HCT116 (cell line): ENCODE measurements around the gene RPRML. TPM values are rescaled to one million over a fixed set of nuclear protein-coding genes. Genes with fewer than 3 reads are reported as not detected.

Experiments
- ATAC-seq: fragments of 200-7000 bp; cut with Tn5 transposase; 2 replicates; pipeline ENCODE4 v1.9.1; 2020; ENCODE audit warnings: mild to moderate bottlenecking, moderate library complexity
- BruUV-seq: library from RNA; stranded (reverse); fragments of 400-500 nt; replicated peaks from 2 replicates; lab custom pipeline; 2021; lab: Mats Ljungman, UMichigan
- CTCF ChIA-PET: fragments of 300-600 bp; sonication (Branson Sonifier 250); formaldehyde crosslinking; loops from one replicate; lab custom pipeline; 2021; ENCODE audit warnings: antibody characterized with exemption; lab: Charles Lee
- POLR2A ChIA-PET: fragments of 300-600, 350-600 bp; sonication (Branson Sonifier 250); formaldehyde crosslinking; loops from one replicate; lab custom pipeline; 2021; ENCODE audit warnings: antibody characterized with exemption; lab: Charles Lee
- RAD21 ChIA-PET, 2 experiments: fragments of 300-600 bp; sonication (Branson Sonifier 250); formaldehyde crosslinking; loops; one replicate each; lab custom pipeline; 2023; ENCODE audit warnings: low total read pairs in 2 of 2; ENCODE audit not compliant: uncharacterized antibody in 2 of 2, unreplicated experiment in 2 of 2, low non-redundant PET in 1 of 2; lab: Charles Lee
- DNase-seq: peaks from one replicate; pipeline ENCODE4 v3.0.0-alpha.2; 2010; ENCODE audit warnings: low read depth, low spot score
- H2AFZ ChIP-seq: fragments of 200-600 bp; shearing (Covaris generic), sonication (generic); 2 replicates; pipeline ENCODE4 v1.6.1; 2017; ENCODE audit warnings: low read depth, mixed run types, mixed read lengths, antibody characterized with exemption, low read length; ENCODE audit not compliant: poor library complexity, severe bottlenecking
- H3K27ac ChIP-seq: 2 replicates; pipeline ENCODE4 v1.5.1; 2012; ENCODE audit warnings: low read depth, low read length
- H3K27me3 ChIP-seq: fragments of 200-600 bp; sonication (generic); 2 replicates; pipeline ENCODE4 v1.6.1; 2016; ENCODE audit warnings: mixed run types, low read length, mixed read lengths; ENCODE audit not compliant: insufficient read depth
- H3K36me3 ChIP-seq, 2 experiments: fragments of 200-500 bp in 1 of 2; fragments of 200-600 bp in 1 of 2; sonication (Bioruptor generic) in 1 of 2; sonication (generic) in 1 of 2; 2 replicates each; pipeline versions ENCODE4 v1.5.1 to v1.6.1; 2014 to 2016; ENCODE audit warnings: low read length in 2 of 2, inconsistent platforms in 1 of 2, mixed read lengths in 1 of 2, mixed run types in 1 of 2; ENCODE audit not compliant: insufficient read depth in 2 of 2, control insufficient read depth in 1 of 2
- H3K4me1 ChIP-seq, 2 experiments: fragments of 200-600 bp in 1 of 2; sonication (generic) in 1 of 2; 2 replicates each; pipeline versions ENCODE4 v1.5.1 to v1.6.1; 2012 to 2017; ENCODE audit warnings: low read length in 2 of 2, inconsistent platforms in 1 of 2, mild to moderate bottlenecking in 1 of 2, mixed read lengths in 1 of 2, mixed run types in 1 of 2, moderate library complexity in 1 of 2; ENCODE audit not compliant: insufficient read depth in 2 of 2, control insufficient read depth in 1 of 2
- H3K4me2 ChIP-seq: fragments of 200-600 bp; sonication (generic); 2 replicates; pipeline ENCODE4 v1.6.1; 2017; ENCODE audit warnings: mixed run types, low read length, mixed read lengths
- H3K4me3 ChIP-seq, 2 experiments: fragments of 200-600 bp in 1 of 2; sonication (generic) in 1 of 2; replicated peaks in 1 of 2; 2 replicates each; pipeline ENCODE4 v1.5.1; 2011 to 2016; ENCODE audit warnings: low read length in 2 of 2, control low read depth in 1 of 2, low read depth in 1 of 2, mild to moderate bottlenecking in 1 of 2, mixed read lengths in 1 of 2, mixed run types in 1 of 2
- H3K79me2 ChIP-seq: fragments of 200-600 bp; sonication (generic); 2 replicates; pipeline ENCODE4 v1.6.1; 2017; ENCODE audit warnings: mild to moderate bottlenecking, mixed run types, low read length, moderate library complexity, mixed read lengths; ENCODE audit not compliant: insufficient read depth
- H3K9ac ChIP-seq: fragments of 200-600 bp; sonication (generic); 2 replicates; pipeline ENCODE4 v1.6.1; 2016; ENCODE audit warnings: low read length, mixed read lengths
- H3K9me2 ChIP-seq: fragments of 200-600 bp; sonication (generic), shearing (Covaris generic); 2 replicates; pipeline ENCODE4 v1.6.1; 2017; ENCODE audit warnings: mixed run types, mild to moderate bottlenecking, moderate library complexity; ENCODE audit not compliant: insufficient read depth
- H3K9me3 ChIP-seq, 2 experiments: fragments of 200-500 bp in 1 of 2; fragments of 200-600 bp in 1 of 2; sonication (Bioruptor generic) in 1 of 2; sonication (generic) in 1 of 2; 2 replicates each; pipeline ENCODE4 v1.6.1; 2014 to 2017; ENCODE audit warnings: low read length in 2 of 2, mixed read lengths in 2 of 2, inconsistent platforms in 1 of 2, low read depth in 1 of 2, mild to moderate bottlenecking in 1 of 2, mixed run types in 1 of 2, moderate library complexity in 1 of 2; ENCODE audit not compliant: control insufficient read depth in 1 of 2, insufficient read depth in 1 of 2
- H4K20me1 ChIP-seq: fragments of 200-600 bp; sonication (generic), shearing (Covaris generic); 2 replicates; pipeline ENCODE4 v1.6.1; 2017; ENCODE audit warnings: mixed run types, mild to moderate bottlenecking, moderate library complexity; ENCODE audit not compliant: insufficient read depth
- CEBPB ChIP-seq: IDR thresholded peaks from 2 replicates; pipeline ENCODE4 v1.6.1; 2012; ENCODE audit warnings: low read depth
- CTCF ChIP-seq, 3 experiments: fragments of 200-600 bp in 1 of 3; sonication (generic) in 1 of 3; IDR thresholded peaks in 2 of 3; conservative IDR thresholded peaks in 1 of 3; 2 replicates each; pipeline ENCODE4 v1.5.1; 2012 to 2017; ENCODE audit warnings: low read depth in 2 of 3, low read length in 2 of 3, antibody characterized with exemption in 1 of 3, borderline replicate concordance in 1 of 3, control low read depth in 1 of 3, mild to moderate bottlenecking in 1 of 3, mixed read lengths in 1 of 3, mixed run types in 1 of 3, moderate library complexity in 1 of 3; ENCODE audit not compliant: insufficient read depth in 1 of 3
- ELF1 ChIP-seq: IDR thresholded peaks from 2 replicates; pipeline ENCODE4 v1.6.1; 2012; ENCODE audit warnings: low read depth, borderline replicate concordance
- EZH2 ChIP-seq: fragments of 200-600 bp; sonication (generic); IDR thresholded peaks from 2 replicates; pipeline ENCODE4 v1.6.1; 2017; ENCODE audit warnings: antibody characterized with exemption, mixed run types
- POLR2A ChIP-seq: IDR thresholded peaks from 2 replicates; pipeline ENCODE4 v1.7.0; 2011; ENCODE audit warnings: borderline replicate concordance; ENCODE audit not compliant: insufficient read depth, insufficient read length; ENCODE audit errors: extremely low read depth
- SIN3A ChIP-seq: IDR thresholded peaks from 2 replicates; pipeline ENCODE4 v1.6.1; 2012; ENCODE audit warnings: low read depth
- SP1 ChIP-seq: IDR thresholded peaks from 2 replicates; pipeline ENCODE4 v1.6.1; 2012; ENCODE audit warnings: low read depth
- ZNF274 ChIP-seq: fragments of 200-500 bp; sonication (Bioruptor generic); IDR thresholded peaks from 2 replicates; pipeline ENCODE4 v1.6.1; 2014; ENCODE audit warnings: mild to moderate bottlenecking, low read depth, low read length, inconsistent platforms
- intact Hi-C: fragments of 100-400 bp; cut with micrococcal nuclease; formaldehyde crosslinking; loops from 2 replicates; pipeline ENCODE4 v1.10.0; 2022
- total RNA-seq: library from RNA; stranded (reverse); gene quantifications from one replicate; pipeline ENCODE4 v1.2.1, GENCODE V29; 2021; ENCODE audit not compliant: unreplicated experiment
- TF ChIP-seq, protein P1 (sequence below): IDR thresholded peaks from 2 replicates; pipeline ENCODE4 v1.6.1; 2012; ENCODE audit warnings: low read depth

Gene RPRML
- total RNA-seq, 1 experiment from 2014 or later: not detected

DNA sequence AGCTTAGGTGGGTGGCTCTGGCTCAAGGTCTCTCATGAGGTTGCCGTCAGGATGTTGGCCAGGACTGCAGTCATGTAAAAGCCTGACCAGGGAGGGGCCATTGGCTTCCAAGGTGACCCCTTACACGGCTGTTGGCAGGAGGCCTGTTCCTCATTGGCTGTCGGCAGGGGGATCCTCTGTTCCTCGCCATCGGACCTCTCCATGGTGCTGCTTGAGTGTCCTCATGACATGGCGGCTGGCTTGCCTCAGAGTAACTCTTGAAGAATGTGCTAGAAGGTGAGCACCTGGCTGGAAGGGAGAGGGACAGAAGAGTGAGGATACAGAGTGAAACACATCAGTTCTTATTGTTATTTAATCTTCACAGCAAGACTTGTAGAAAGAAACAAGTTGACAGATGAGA is 4.7 kb upstream of the RPRML start:
- intact Hi-C loops: no loop called here

GRCh38 chr17:46982577-46982976 is 3.5 kb upstream of the RPRML start:
- Histone ChIP-seq H3K36me3 (no peaks in the 10 kb centered on the region), H3K9me3 (no peaks in the 10 kb centered on the region), H3K4me3 (no peak overlapping the region), H3K9ac (no peak overlapping the region), H2AFZ (no peak overlapping the region), H3K79me2 (no peaks in the 10 kb centered on the region), H3K4me2 (no peak overlapping the region), H4K20me1 (no peaks in the 10 kb centered on the region), H3K4me1 (peaks cover 8 to 13% of the 10 kb centered on the region in 2 experiments; a peak in 3 of 4 replicates), H3K27ac (no peak overlapping the region), H3K9me2 (no peaks in the 10 kb centered on the region), H3K27me3 (no peaks in the 10 kb centered on the region)
- ATAC-seq (no peak), DNase-seq (no peak)
- POLR2A ChIA-PET: no interaction called here
- CTCF ChIA-PET: no interaction called here
- RAD21 ChIA-PET: no interaction called here
- TF ChIP-seq EZH2: no peak
- no peak for TF ChIP-seq CEBPB
- TF ChIP-seq SIN3A: no peak
- TF ChIP-seq POLR2A: no peak
- no peak for TF ChIP-seq ELF1
- no peak for TF ChIP-seq CTCF (IDR thresholded peaks at IDR 0.05 in 2 of 3, conservative IDR thresholded peaks at IDR 0.05 in 1 of 3; ENCODE audit: borderline replicate concordance in 1 of 3, insufficient read depth in 1 of 3, low read depth in 2 of 3, low read length in 2 of 3)
- no peak for TF ChIP-seq SP1
- intact Hi-C loops: no loop called here
- BruUV-seq: no TSS peak

More for the DNA sequence above, 4.7 kb upstream of the RPRML start:
- POLR2A ChIA-PET: interaction anchor here (0.6 kb wide), 1 partner anchor 83 kb away, joined by 4 read pairs; no protein-coding TSS in a partner anchor
- no peaks in the 10 kb centered on the region for H3K9me2 ChIP-seq
- no peak for DNase-seq
- no peak overlapping the region for H3K9ac ChIP-seq
- H3K27ac ChIP-seq: no peak overlapping the region
- H3K4me3 ChIP-seq: no peak overlapping the region
- no peak overlapping the region for H2AFZ ChIP-seq
- no peaks in the 10 kb centered on the region for H3K36me3 ChIP-seq
- peaks cover 5 to 9% of the 10 kb centered on the region in 2 experiments; a peak in 3 of 4 replicates for H3K4me1 ChIP-seq
- H3K79me2 ChIP-seq: no peaks in the 10 kb centered on the region
- no peak overlapping the region for H3K4me2 ChIP-seq
- no peaks in the 10 kb centered on the region for H3K27me3 ChIP-seq
- CTCF ChIA-PET: interaction anchor here (0.7 to 1.4 kb wide), 2 partner anchors 41 to 138 kb away, joined by 4 to 5 read pairs; no protein-coding TSS in a partner anchor
- no peaks in the 10 kb centered on the region for H3K9me3 ChIP-seq
- RAD21 ChIA-PET: no interaction called here
- ATAC-seq: no peak
- no TSS peak for BruUV-seq
- no peaks in the 10 kb centered on the region for H4K20me1 ChIP-seq
- TF ChIP-seq, protein P1, sequence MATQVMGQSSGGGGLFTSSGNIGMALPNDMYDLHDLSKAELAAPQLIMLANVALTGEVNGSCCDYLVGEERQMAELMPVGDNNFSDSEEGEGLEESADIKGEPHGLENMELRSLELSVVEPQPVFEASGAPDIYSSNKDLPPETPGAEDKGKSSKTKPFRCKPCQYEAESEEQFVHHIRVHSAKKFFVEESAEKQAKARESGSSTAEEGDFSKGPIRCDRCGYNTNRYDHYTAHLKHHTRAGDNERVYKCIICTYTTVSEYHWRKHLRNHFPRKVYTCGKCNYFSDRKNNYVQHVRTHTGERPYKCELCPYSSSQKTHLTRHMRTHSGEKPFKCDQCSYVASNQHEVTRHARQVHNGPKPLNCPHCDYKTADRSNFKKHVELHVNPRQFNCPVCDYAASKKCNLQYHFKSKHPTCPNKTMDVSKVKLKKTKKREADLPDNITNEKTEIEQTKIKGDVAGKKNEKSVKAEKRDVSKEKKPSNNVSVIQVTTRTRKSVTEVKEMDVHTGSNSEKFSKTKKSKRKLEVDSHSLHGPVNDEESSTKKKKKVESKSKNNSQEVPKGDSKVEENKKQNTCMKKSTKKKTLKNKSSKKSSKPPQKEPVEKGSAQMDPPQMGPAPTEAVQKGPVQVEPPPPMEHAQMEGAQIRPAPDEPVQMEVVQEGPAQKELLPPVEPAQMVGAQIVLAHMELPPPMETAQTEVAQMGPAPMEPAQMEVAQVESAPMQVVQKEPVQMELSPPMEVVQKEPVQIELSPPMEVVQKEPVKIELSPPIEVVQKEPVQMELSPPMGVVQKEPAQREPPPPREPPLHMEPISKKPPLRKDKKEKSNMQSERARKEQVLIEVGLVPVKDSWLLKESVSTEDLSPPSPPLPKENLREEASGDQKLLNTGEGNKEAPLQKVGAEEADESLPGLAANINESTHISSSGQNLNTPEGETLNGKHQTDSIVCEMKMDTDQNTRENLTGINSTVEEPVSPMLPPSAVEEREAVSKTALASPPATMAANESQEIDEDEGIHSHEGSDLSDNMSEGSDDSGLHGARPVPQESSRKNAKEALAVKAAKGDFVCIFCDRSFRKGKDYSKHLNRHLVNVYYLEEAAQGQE: peak; percentile 38
- no peak for TF ChIP-seq ZNF274
- TF ChIP-seq, all 23 proteins: peak for 1
